ES-I3 (cell line): ENCODE results near the gene IRF8.

Experiments
- H3K36me3 ChIP-seq: 2 replicates; pipeline ENCODE4 v1.6.1; 2013; ENCODE audit warnings: mild to moderate bottlenecking, low read length, control low read depth, moderate library complexity; ENCODE audit not compliant: insufficient read depth
- H3K4me1 ChIP-seq: 2 replicates; pipeline ENCODE4 v1.6.1; 2013; ENCODE audit warnings: mild to moderate bottlenecking, control low read depth, low read length; ENCODE audit not compliant: insufficient read depth
- H3K9ac ChIP-seq: 2 replicates; pipeline ENCODE4 v1.6.1; 2013; ENCODE audit warnings: low read depth, mild to moderate bottlenecking, low read length, moderate library complexity
- H3K9me3 ChIP-seq: 2 replicates; pipeline ENCODE4 v1.6.1; 2013; ENCODE audit warnings: mild to moderate bottlenecking, low read length, moderate library complexity; ENCODE audit not compliant: control insufficient read depth, insufficient read depth

Gene IRF8

GRCh38 chr16:85878407-85878806, 20.6 kb upstream of the IRF8 start:
- H3K36me3 ChIP-seq, result no peaks in the 10 kb centered on the region
- no peak overlapping the region for H3K9ac ChIP-seq
- H3K4me1 ChIP-seq, result no peaks in the 10 kb centered on the region; the same call in 1 of the 2 replicates
- no peaks in the 10 kb centered on the region for H3K9me3 ChIP-seq

- Histone ChIP-seq H3K4me1 (no peaks in the 10 kb centered on the region; the same call in 1 of the 2 replicates), H3K9ac (no peak overlapping the region), H3K36me3 (no peaks in the 10 kb centered on the region), H3K9me3 (no peaks in the 10 kb centered on the region)
Measured at GRCh38 chr16:85878875-85879274, 20.1 kb upstream of the IRF8 start.

- no peaks in the 10 kb centered on the region for H3K36me3 ChIP-seq
Measured at GRCh38 chr16:85879549-85879948, 19.4 kb upstream of the IRF8 start.

GRCh38 chr16:85879975-85880831, 18.8 kb upstream of the IRF8 start:
- no peaks in the 10 kb centered on the region for H3K9me3 ChIP-seq
- H3K36me3 ChIP-seq, result no peaks in the 10 kb centered on the region
- H3K4me1 ChIP-seq, result no peaks in the 10 kb centered on the region; the same call in 1 of the 2 replicates

More at GRCh38 chr16:85879549-85879948, 19.4 kb upstream of the IRF8 start:
- H3K9ac ChIP-seq, result no peak overlapping the region
- no peaks in the 10 kb centered on the region for H3K9me3 ChIP-seq
- H3K4me1 ChIP-seq, result no peaks in the 10 kb centered on the region; the same call in 1 of the 2 replicates

GRCh38 chr16:85880861-85881260, 18.1 kb upstream of the IRF8 start:
- Histone ChIP-seq H3K36me3 (no peaks in the 10 kb centered on the region), H3K9ac (no peak overlapping the region), H3K9me3 (no peaks in the 10 kb centered on the region), H3K4me1 (no peaks in the 10 kb centered on the region; the same call in 1 of the 2 replicates)

More at GRCh38 chr16:85879975-85880831, 18.8 kb upstream of the IRF8 start:
- no peak overlapping the region for H3K9ac ChIP-seq

GRCh38 chr16:85881436-85881835, 17.5 kb upstream of the IRF8 start:
- Histone ChIP-seq H3K36me3 (no peaks in the 10 kb centered on the region), H3K4me1 (no peaks in the 10 kb centered on the region; the same call in 1 of the 2 replicates), H3K9ac (no peak overlapping the region)

GRCh38 chr16:85882181-85882810, 16.7 kb upstream of the IRF8 start:
- no peaks in the 10 kb centered on the region for H3K9me3 ChIP-seq
- H3K4me1 ChIP-seq, result no peaks in the 10 kb centered on the region; the same call in 1 of the 2 replicates
- H3K36me3 ChIP-seq, result no peaks in the 10 kb centered on the region
- no peak overlapping the region for H3K9ac ChIP-seq

More at GRCh38 chr16:85881436-85881835, 17.5 kb upstream of the IRF8 start:
- no peaks in the 10 kb centered on the region for H3K9me3 ChIP-seq

- Histone ChIP-seq H3K4me1 (peaks cover under 1% of the 10 kb centered on the region; the same call in 1 of the 2 replicates), H3K9ac (no peak overlapping the region), H3K9me3 (no peaks in the 10 kb centered on the region), H3K36me3 (no peaks in the 10 kb centered on the region)
Measured at GRCh38 chr16:85883813-85884212, 15.1 kb upstream of the IRF8 start.

- H3K9me3 ChIP-seq, result no peaks in the 10 kb centered on the region
- H3K36me3 ChIP-seq, result no peaks in the 10 kb centered on the region
- peaks cover 5% of the 10 kb centered on the region; the same call in 1 of the 2 replicates for H3K4me1 ChIP-seq
- H3K9ac ChIP-seq, result no peak overlapping the region
Measured at GRCh38 chr16:85884808-85885463, 14.0 kb upstream of the IRF8 start.

- Histone ChIP-seq H3K9ac (no peak overlapping the region), H3K4me1 (peaks cover 5% of the 10 kb centered on the region; the same call in 1 of the 2 replicates), H3K9me3 (no peaks in the 10 kb centered on the region), H3K36me3 (no peaks in the 10 kb centered on the region)
Measured at GRCh38 chr16:85885537-85885936, 13.4 kb upstream of the IRF8 start.

GRCh38 chr16:85888405-85889331, 10.3 kb upstream of the IRF8 start:
- Histone ChIP-seq H3K36me3 (no peaks in the 10 kb centered on the region), H3K4me1 (peaks cover 12% of the 10 kb centered on the region), H3K9me3 (no peaks in the 10 kb centered on the region), H3K9ac (no peak overlapping the region)

GRCh38 chr16:85891033-85891775, 7.8 kb upstream of the IRF8 start:
- Histone ChIP-seq H3K9me3 (no peaks in the 10 kb centered on the region), H3K36me3 (no peaks in the 10 kb centered on the region), H3K4me1 (peaks cover 12% of the 10 kb centered on the region), H3K9ac (no peak overlapping the region)

GRCh38 chr16:85891776-85892166, 7.2 kb upstream of the IRF8 start:
- Histone ChIP-seq H3K9me3 (no peaks in the 10 kb centered on the region), H3K9ac (no peak overlapping the region), H3K4me1 (peaks cover 12% of the 10 kb centered on the region), H3K36me3 (no peaks in the 10 kb centered on the region)
